Bronchial epithelial cell (primary cell): ENCODE measurements around the gene PMEPA1. TPM values are rescaled to one million over a fixed set of nuclear protein-coding genes. Genes with fewer than 3 reads are reported as not detected.
A peak's percentile ranks its signal among the peaks of the same experiment; 100 is the strongest.

Experiments used
- DNase-seq: peaks from one replicate; pipeline ENCODE4 v3.0.0-alpha.2; 2010; ENCODE audit warnings: low read depth
- FAIRE-seq: peaks from 2 replicates; lab custom pipeline; 2011; peaks lifted over from hg19 to GRCh38; lab: Jason Lieb, UNC
- H3K27me3 ChIP-seq: 2 replicates; pipeline ENCODE4 v1.5.1; 2011; ENCODE audit warnings: low read length; ENCODE audit not compliant: control insufficient read depth, insufficient read depth
- H3K36me3 ChIP-seq: 2 replicates; pipeline ENCODE4 v1.5.1; 2011; ENCODE audit warnings: low read length; ENCODE audit not compliant: control insufficient read depth, insufficient read depth
- H3K4me3 ChIP-seq: 2 replicates; pipeline ENCODE4 v1.5.1; 2011; ENCODE audit warnings: mild to moderate bottlenecking, low read depth, low read length, control low read depth
- total RNA-seq: library from RNA; depleted of rRNA; stranded (reverse); fragments of >200 nt; gene quantifications from 2 replicates; pipeline ENCODE4 v1.2.1, GENCODE V29; 2014
- TF ChIP-seq, protein P1 (sequence below): IDR thresholded peaks from 2 replicates; pipeline ENCODE4 v1.5.1; 2011; ENCODE audit warnings: mild to moderate bottlenecking, moderate library complexity, low read length, control low read depth, inconsistent platforms; ENCODE audit not compliant: insufficient read depth, severe bottlenecking

PMEPA1 gene
- total RNA-seq, 1 donor from 2014 or later = 51.1 TPM

GRCh38 chr20:57748601-57749130 lies 38.9 kb upstream of the PMEPA1 start:
- Histone ChIP-seq H3K27me3 (no peaks in the 10 kb centered on the region), H3K4me3 (peak overlapping the region; percentile 12), H3K36me3 (no peaks in the 10 kb centered on the region)
- peak; percentile 87 for DNase-seq
- no peak for FAIRE-seq
- TF ChIP-seq, protein P1, sequence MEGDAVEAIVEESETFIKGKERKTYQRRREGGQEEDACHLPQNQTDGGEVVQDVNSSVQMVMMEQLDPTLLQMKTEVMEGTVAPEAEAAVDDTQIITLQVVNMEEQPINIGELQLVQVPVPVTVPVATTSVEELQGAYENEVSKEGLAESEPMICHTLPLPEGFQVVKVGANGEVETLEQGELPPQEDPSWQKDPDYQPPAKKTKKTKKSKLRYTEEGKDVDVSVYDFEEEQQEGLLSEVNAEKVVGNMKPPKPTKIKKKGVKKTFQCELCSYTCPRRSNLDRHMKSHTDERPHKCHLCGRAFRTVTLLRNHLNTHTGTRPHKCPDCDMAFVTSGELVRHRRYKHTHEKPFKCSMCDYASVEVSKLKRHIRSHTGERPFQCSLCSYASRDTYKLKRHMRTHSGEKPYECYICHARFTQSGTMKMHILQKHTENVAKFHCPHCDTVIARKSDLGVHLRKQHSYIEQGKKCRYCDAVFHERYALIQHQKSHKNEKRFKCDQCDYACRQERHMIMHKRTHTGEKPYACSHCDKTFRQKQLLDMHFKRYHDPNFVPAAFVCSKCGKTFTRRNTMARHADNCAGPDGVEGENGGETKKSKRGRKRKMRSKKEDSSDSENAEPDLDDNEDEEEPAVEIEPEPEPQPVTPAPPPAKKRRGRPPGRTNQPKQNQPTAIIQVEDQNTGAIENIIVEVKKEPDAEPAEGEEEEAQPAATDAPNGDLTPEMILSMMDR = no peak

- TF ChIP-seq, protein P1 = no peak
- no peaks in the 10 kb centered on the region for H3K27me3 ChIP-seq
- no peaks in the 10 kb centered on the region for H3K36me3 ChIP-seq
- FAIRE-seq = no peak
- DNase-seq = no peak
- H3K4me3 ChIP-seq = no peak overlapping the region
These were observed 38.2 kb upstream of the PMEPA1 start for GRCh38 chr20:57747861-57748481.

- TF ChIP-seq, protein P1 = no peak
- Histone ChIP-seq H3K36me3 (no peaks in the 10 kb centered on the region), H3K27me3 (peaks cover under 1% of the 10 kb centered on the region), H3K4me3 (no peak overlapping the region)
- FAIRE-seq (no peak), DNase-seq (no peak)
These were observed 37.1 kb upstream of the PMEPA1 start for GRCh38 chr20:57746832-57747404.

GRCh38 chr20:57746201-57746600 lies 36.4 kb upstream of the PMEPA1 start:
- TF ChIP-seq, protein P1 = no peak
- Histone ChIP-seq H3K36me3 (no peaks in the 10 kb centered on the region), H3K4me3 (no peak overlapping the region), H3K27me3 (peaks cover 3% of the 10 kb centered on the region)
- DNase-seq = no peak
- no peak for FAIRE-seq

DNA sequence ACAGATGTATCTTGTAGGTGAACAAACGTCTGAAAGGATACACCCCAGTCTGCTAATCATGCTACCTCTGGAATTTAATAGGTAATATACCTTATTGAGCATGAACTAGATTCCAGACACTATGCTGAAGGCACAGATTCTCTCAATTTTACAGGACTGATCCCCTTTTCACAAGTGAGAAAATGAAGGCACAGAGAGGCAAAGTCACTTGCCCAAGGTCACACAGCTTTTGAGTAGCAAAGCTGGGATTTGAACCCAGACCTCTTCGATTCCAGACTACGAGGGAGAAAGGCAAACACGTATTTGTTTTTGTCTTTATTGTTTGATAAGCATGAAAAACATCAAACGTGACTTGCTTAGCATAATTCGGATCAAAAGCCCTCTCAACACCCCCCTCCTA lies 34.4 kb upstream of the PMEPA1 start:
- TF ChIP-seq, protein P1 = no peak
- DNase-seq = no peak
- Histone ChIP-seq H3K36me3 (no peaks in the 10 kb centered on the region), H3K4me3 (no peak overlapping the region), H3K27me3 (peaks cover 3% of the 10 kb centered on the region)
- no peak for FAIRE-seq
